Lower leg skin (tissue), 4 donors: ENCODE data around the gene MYO1B. TPM values are rescaled to one million over a fixed set of nuclear protein-coding genes. Genes with fewer than 3 reads are reported as not detected.

Experiments used
- DNase-seq, 2 donors: peaks; one replicate each; pipeline ENCODE4 v3.0.0-alpha.2; 2019; ENCODE audit warnings: low spot score in 2 of 2
- H3K4me3 ChIP-seq: fragments of 200-600 bp; sonication (generic); 2 replicates; pipeline ENCODE4 v1.5.1; 2017; ENCODE audit warnings: mild to moderate bottlenecking, low read depth; ENCODE audit not compliant: poor library complexity, severe bottlenecking
- CTCF ChIP-seq, 3 donors: fragments of 450-650 bp; IDR thresholded peaks; one replicate each; pipeline ENCODE4 v1.5.1; 2016; ENCODE audit warnings: antibody characterized with exemption in 3 of 3, mild to moderate bottlenecking in 3 of 3, moderate library complexity in 2 of 3
- POLR2A ChIP-seq, 2 donors: fragments of 450-650 bp; IDR thresholded peaks; one replicate each; pipeline ENCODE4 v1.6.1; 2016 to 2017; ENCODE audit warnings: antibody characterized with exemption in 2 of 2, mild to moderate bottlenecking in 1 of 2, moderate library complexity in 1 of 2
- WGBS, 2 donors: methylation state at CpG; one replicate each; pipeline ENCODE4 v1.1.5; 2018; 5-methylcytosine and 5-hydroxymethylcytosine counted together
- intact Hi-C: fragments of 100-400 bp; cut with DNase I; formaldehyde crosslinking; loops from one replicate; pipeline ENCODE4 v1.15.0; 2023; ENCODE audit warnings: low total_unique reads
- total RNA-seq, 4 donors: library from RNA; depleted of rRNA; stranded (reverse); fragments of >200 nt; gene quantifications; one replicate each; pipeline ENCODE4 v1.1.0, GENCODE V29; 2016

Gene MYO1B
- total RNA-seq, 4 donors from 2014 or later: 24.6 to 53.0 (median 36.9) TPM

GRCh38 chr2:191355170-191355758, 110.1 kb downstream of the MYO1B start:
- no peak for TF ChIP-seq CTCF (IDR thresholded peaks at IDR 0.05)
- TF ChIP-seq POLR2A (IDR thresholded peaks at IDR 0.05): no peak
- 85 to 87% methylated on average over 8 of the region's 8 CpGs for WGBS, 2 donors
- DNase-seq: no peak
- intact Hi-C loops: no loop called here
- H3K4me3 ChIP-seq: no peak overlapping the region

DNA sequence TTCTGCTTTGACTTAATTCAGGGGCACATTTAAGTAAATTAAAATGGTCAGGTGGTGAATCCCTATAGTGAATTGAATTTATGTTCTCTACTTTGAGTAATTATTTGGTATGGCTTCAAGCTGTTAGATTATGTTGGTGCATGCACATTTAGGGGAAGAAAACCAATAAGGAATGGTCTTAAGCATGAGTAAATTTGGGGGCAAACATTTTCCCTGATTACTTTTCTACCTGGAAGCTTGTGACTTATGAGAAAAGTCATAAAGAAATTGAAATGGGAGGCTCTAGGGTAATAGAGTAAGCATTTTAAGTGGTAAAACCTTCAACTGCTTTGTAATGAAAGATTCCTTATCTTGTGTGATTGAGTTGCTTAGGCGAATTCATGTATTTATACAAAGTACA, 112.5 kb downstream of the MYO1B start:
- WGBS, 2 donors: 68 to 81% methylated on average over 1 of the region's 1 CpG
- no peak overlapping the region for H3K4me3 ChIP-seq
- DNase-seq: no peak
- intact Hi-C loops: no loop called here
- TF ChIP-seq CTCF (IDR thresholded peaks at IDR 0.05) (no peak), POLR2A (IDR thresholded peaks at IDR 0.05) (no peak)

- intact Hi-C loops: no loop called here
- WGBS, 2 donors: 72 to 73% methylated on average over 11 of the region's 11 CpGs
- no peak for DNase-seq
- no peak for TF ChIP-seq CTCF (IDR thresholded peaks at IDR 0.05)
- TF ChIP-seq POLR2A (IDR thresholded peaks at IDR 0.05): no peak
- no peak overlapping the region for H3K4me3 ChIP-seq
These were observed 113.3 kb downstream of the MYO1B start for GRCh38 chr2:191358325-191359025.

DNA sequence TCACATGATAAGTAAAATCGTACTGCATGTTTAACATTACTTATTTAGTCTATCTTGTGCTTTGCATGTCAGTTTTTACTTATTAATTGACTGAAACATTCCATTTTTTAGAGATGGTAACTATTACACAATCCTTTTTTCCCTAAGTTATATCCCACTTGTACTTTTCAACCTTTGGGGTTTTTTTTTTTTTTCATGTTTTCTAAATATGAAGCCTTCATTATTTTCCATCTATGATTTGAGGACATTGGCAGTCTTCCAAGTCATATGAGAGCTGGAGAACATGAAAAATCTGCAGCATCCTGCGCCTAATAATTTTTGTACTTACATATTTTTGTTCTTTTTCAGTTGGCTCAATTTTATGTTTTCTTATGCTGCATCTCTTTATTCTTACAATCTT, 113.9 kb downstream of the MYO1B start:
- TF ChIP-seq CTCF (IDR thresholded peaks at IDR 0.05): no peak
- no peak for TF ChIP-seq POLR2A (IDR thresholded peaks at IDR 0.05)
- H3K4me3 ChIP-seq: no peak overlapping the region
- 60 to 69% methylated on average over 2 of the region's 2 CpGs for WGBS, 2 donors
- intact Hi-C loops: no loop called here
- DNase-seq: no peak

DNA sequence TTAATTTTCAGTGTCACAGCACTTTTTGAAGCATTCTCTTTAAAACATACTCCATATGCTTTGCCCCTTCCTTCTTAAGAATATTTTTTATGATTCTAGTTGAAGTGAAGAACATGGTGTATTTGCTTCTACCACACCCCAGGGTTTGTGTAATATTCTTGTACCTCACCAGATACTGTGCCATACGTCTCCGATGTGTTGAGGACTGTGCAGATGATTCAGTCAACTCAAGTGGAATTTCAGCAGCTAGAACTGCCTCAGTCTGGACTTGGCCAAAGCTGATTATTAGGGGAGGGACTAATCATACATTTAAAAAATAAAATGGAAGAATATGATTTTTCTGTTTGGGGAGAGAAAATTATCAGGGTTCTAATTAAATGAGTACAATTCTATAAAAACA, 115.7 kb downstream of the MYO1B start:
- 89 to 95% methylated on average over 2 of the region's 2 CpGs for WGBS, 2 donors
- TF ChIP-seq CTCF (IDR thresholded peaks at IDR 0.05) (no peak), POLR2A (IDR thresholded peaks at IDR 0.05) (no peak)
- H3K4me3 ChIP-seq: no peak overlapping the region
- intact Hi-C loops: no loop called here
- DNase-seq: no peak
